SK-N-SH (cell line): Measurements from ENCODE around the gene ALAS1. TPM values are rescaled to one million over a fixed set of nuclear protein-coding genes. Genes with fewer than 3 reads are reported as not detected.

ENCODE experiments used
- CTCF ChIA-PET: fragments of 300-600, 350-600 bp; formaldehyde crosslinking; extraction: SDS; loops from one replicate; lab custom pipeline; 2021; lab: Yijun Ruan, JAX
- POLR2A ChIA-PET: fragments of 350-600 bp; sonication (Branson Sonifier 250); formaldehyde crosslinking; extraction: SDS; loops from one replicate; lab custom pipeline; 2020; ENCODE audit warnings: antibody characterized with exemption, inconsistent platforms; lab: Yijun Ruan, JAX
- DNase-seq: peaks from one replicate; pipeline ENCODE4 v3.0.0; 2012
- H2AFZ ChIP-seq: fragments of 200-600 bp; sonication (generic); 2 replicates; pipeline ENCODE4 v1.8.1; 2016; ENCODE audit warnings: antibody characterized with exemption, mild to moderate bottlenecking, low read depth
- H3F3A ChIP-seq: fragments of 200-600 bp; sonication (generic); replicated peaks from 2 replicates; pipeline ENCODE3; 2016; ENCODE audit warnings: antibody characterized with exemption, mild to moderate bottlenecking; ENCODE audit not compliant: insufficient read depth
- H3K27ac ChIP-seq, 2 experiments: fragments of 200-500 bp in 1 of 2; fragments of 200-600 bp in 1 of 2; sonication (Bioruptor generic) in 1 of 2; sonication (generic), shearing (Covaris generic) in 1 of 2; 2 replicates each; pipeline versions ENCODE4 v1.5.1 to v1.6.1; 2014 to 2016; ENCODE audit warnings: low read depth in 2 of 2, inconsistent platforms in 1 of 2, low read length in 1 of 2, mild to moderate bottlenecking in 1 of 2, mixed read lengths in 1 of 2
- H3K27me3 ChIP-seq: fragments of 200-600 bp; sonication (generic), shearing (Covaris generic); 2 replicates; pipeline ENCODE4 v1.6.1; 2016; ENCODE audit warnings: mixed run types; ENCODE audit not compliant: insufficient read depth
- H3K36me3 ChIP-seq, 2 experiments: fragments of 200-500 bp in 1 of 2; fragments of 200-600 bp in 1 of 2; sonication (Bioruptor generic) in 1 of 2; sonication (generic) in 1 of 2; replicated peaks in 1 of 2; 2 replicates each; pipeline versions ENCODE3 to v1.5.1; 2014 to 2016; ENCODE audit warnings: low read length in 1 of 2, mild to moderate bottlenecking in 1 of 2; ENCODE audit not compliant: insufficient read depth in 2 of 2, control insufficient read depth in 1 of 2
- H3K4me1 ChIP-seq, 2 experiments: fragments of 200-500 bp in 1 of 2; fragments of 200-600 bp in 1 of 2; sonication (Bioruptor generic) in 1 of 2; sonication (generic), shearing (Covaris generic) in 1 of 2; 2 replicates each; pipeline versions ENCODE4 v1.5.1 to v1.6.1; 2014 to 2016; ENCODE audit warnings: low read depth in 1 of 2, low read length in 1 of 2, mixed run types in 1 of 2; ENCODE audit not compliant: insufficient read depth in 2 of 2, control insufficient read depth in 1 of 2
- H3K4me2 ChIP-seq: fragments of 200-600 bp; sonication (generic), shearing (Covaris generic); 2 replicates; pipeline ENCODE4 v1.6.1; 2017; ENCODE audit warnings: mixed run types
- H3K4me3 ChIP-seq, 2 experiments: fragments of 200-500 bp in 1 of 2; fragments of 200-600 bp in 1 of 2; sonication (Bioruptor generic) in 1 of 2; sonication (generic), shearing (Covaris generic) in 1 of 2; 2 replicates each; pipeline versions ENCODE4 v1.5.1 to v1.8.1; 2014 to 2016; ENCODE audit warnings: low read depth in 2 of 2, inconsistent platforms in 1 of 2, low read length in 1 of 2, mild to moderate bottlenecking in 1 of 2, mixed read lengths in 1 of 2, moderate library complexity in 1 of 2
- H3K79me2 ChIP-seq: fragments of 200-600 bp; sonication (generic); 2 replicates; pipeline ENCODE4 v1.8.1; 2017; ENCODE audit warnings: mild to moderate bottlenecking; ENCODE audit not compliant: insufficient read depth
- H3K9ac ChIP-seq: fragments of 200-600 bp; sonication (generic); 2 replicates; pipeline ENCODE4 v1.6.1; 2017; ENCODE audit warnings: mixed run types
- H3K9me2 ChIP-seq: fragments of 200-600 bp; sonication (generic); 2 replicates; pipeline ENCODE4 v1.6.1; 2017; ENCODE audit warnings: mixed run types
- H3K9me3 ChIP-seq: fragments of 200-600 bp; sonication (generic); 2 replicates; pipeline ENCODE4 v1.6.1; 2017; ENCODE audit warnings: mixed run types, mild to moderate bottlenecking, moderate library complexity
- H4K20me1 ChIP-seq: fragments of 200-600 bp; sonication (generic); 2 replicates; pipeline ENCODE4 v1.6.1; 2017; ENCODE audit warnings: mild to moderate bottlenecking, mixed run types; ENCODE audit not compliant: insufficient read depth
- CHD2 ChIP-seq: fragments of 150-350 bp; IDR thresholded peaks from 2 replicates; pipeline ENCODE4 v1.6.1; 2018; ENCODE audit warnings: low read length; ENCODE audit not compliant: partially characterized antibody
- EP300 ChIP-seq, 2 experiments: IDR thresholded peaks; 2 replicates each; pipeline versions ENCODE4 v1.4.0 to v1.6.1; 2012; ENCODE audit warnings: borderline replicate concordance in 1 of 2, low read depth in 1 of 2, low read length in 1 of 2
- FOXJ3 ChIP-seq: sonication (generic); formaldehyde crosslinking; IDR thresholded peaks from 2 replicates; pipeline ENCODE4 v1.5.1; 2020; ENCODE audit warnings: mild to moderate bottlenecking, missing genetic modification reagents
- FOXM1 ChIP-seq: IDR thresholded peaks from 2 replicates; pipeline ENCODE4 v1.4.0; 2012; ENCODE audit warnings: low read depth, mild to moderate bottlenecking
- GABPA ChIP-seq: IDR thresholded peaks from 2 replicates; pipeline ENCODE4 v1.4.0; 2012; ENCODE audit warnings: low read depth, mild to moderate bottlenecking
- MXI1 ChIP-seq: IDR thresholded peaks from 2 replicates; pipeline ENCODE4 v1.6.1; 2012; ENCODE audit warnings: mild to moderate bottlenecking, low read depth, low read length, improper control_type of control experiment
- NFIC ChIP-seq: IDR thresholded peaks from 2 replicates; pipeline ENCODE4 v1.4.0; 2012; ENCODE audit warnings: borderline replicate concordance
- NRF1 ChIP-seq: IDR thresholded peaks from 2 replicates; pipeline ENCODE4 v1.6.1; 2012; ENCODE audit warnings: low read depth, mild to moderate bottlenecking, low read length
- POLR2AphosphoS5 ChIP-seq: IDR thresholded peaks from 2 replicates; pipeline ENCODE4 v1.6.1; 2012; ENCODE audit warnings: low read depth, low read length
- RAD21 ChIP-seq: IDR thresholded peaks from 2 replicates; pipeline ENCODE4 v1.6.1; 2012; ENCODE audit warnings: mild to moderate bottlenecking, low read length
- REST ChIP-seq: IDR thresholded peaks from 2 replicates; pipeline ENCODE4 v1.6.1; 2012; ENCODE audit warnings: mild to moderate bottlenecking, low read depth, low read length, moderate library complexity
- RFX5 ChIP-seq: IDR thresholded peaks from 2 replicates; pipeline ENCODE4 v1.6.1; 2012; ENCODE audit warnings: mild to moderate bottlenecking, improper control_type of control experiment, low read length
- RXRA ChIP-seq: IDR thresholded peaks from 2 replicates; pipeline ENCODE4 v1.4.0; 2012; ENCODE audit warnings: low read depth, mild to moderate bottlenecking, borderline replicate concordance
- TEAD4 ChIP-seq: IDR thresholded peaks from 2 replicates; pipeline ENCODE4 v1.4.0; 2012; ENCODE audit warnings: mild to moderate bottlenecking, borderline replicate concordance; ENCODE audit not compliant: insufficient read depth
- USF1 ChIP-seq: IDR thresholded peaks from 2 replicates; pipeline ENCODE4 v1.4.0; 2012; ENCODE audit warnings: low read depth, borderline replicate concordance
- ZBTB33 ChIP-seq: IDR thresholded peaks from 2 replicates; pipeline ENCODE4 v1.4.0; 2012; ENCODE audit warnings: low read depth, borderline replicate concordance
- WGBS: methylation state at CpG from one replicate; pipeline ENCODE4 v1.1.6; 2017; ENCODE audit warnings: low lambda C conversion rate; 5-methylcytosine and 5-hydroxymethylcytosine counted together
- polyA plus RNA-seq, 3 experiments: library from polyadenylated mRNA; depleted of rRNA; stranded (reverse); fragments of >200 nt; gene quantifications; 2 replicates each; pipeline ENCODE4 v1.2.3, GENCODE V29; 2012

Gene ALAS1
- polyA plus RNA-seq, 1 of the 3 experiments (the other 2 are of a cell fraction): 47.9 TPM

GRCh38 chr3:52216585-52217408 is 18.8 kb downstream of the ALAS1 start (continued):
- TF ChIP-seq ZBTB33 (peak; percentile 67; the same call in 1 of the 2 replicates), TEAD4 (peak; percentile 87), NRF1 (no peak), MXI1 (no peak), EP300 (IDR thresholded peaks at IDR 0.05; ENCODE audit: borderline replicate concordance in 1 of 2, low read depth in 1 of 2, low read length in 1 of 2) (peak; percentile 30 to 93; a peak in 3 of 4 replicates), GABPA (peak; percentile 23; the same call in 1 of the 2 replicates), RFX5 (no peak), RXRA (peak; percentile 60; the same call in 1 of the 2 replicates), REST (peak; percentile 65; the same call in 1 of the 2 replicates), FOXJ3 (CRISPR knock-in tag) (no peak), NFIC (peak; percentile 99)

- Histone ChIP-seq H3K79me2 (no peaks in the 10 kb centered on the region), H4K20me1 (no peaks in the 10 kb centered on the region), H2AFZ (no peak overlapping the region; the same call in 1 of the 2 replicates), H3K4me3 (peak overlapping the region in 1 of 2 experiments; percentile 12; a peak in 1 of 4 replicates), H3K4me2 (peak overlapping the region; percentile 61), H3K27ac (peak overlapping the region; percentile 2 to 84), H3K27me3 (no peaks in the 10 kb centered on the region), H3F3A (peaks cover 15% of the 10 kb centered on the region), H3K9me2 (no peaks in the 10 kb centered on the region), H3K9ac (peak overlapping the region; percentile 45; the same call in 1 of the 2 replicates), H3K9me3 (no peaks in the 10 kb centered on the region), H3K4me1 (peaks cover 12 to 19% of the 10 kb centered on the region in 2 experiments; a peak in 3 of 4 replicates), H3K36me3 (peaks cover 21 to 29% of the 10 kb centered on the region in 2 experiments)
- ChIA-PET POLR2A (interaction anchor here (0.7 to 1.1 kb wide), 2 partner anchors 81 to 187 kb away, joined by 3 read pairs; no protein-coding TSS in a partner anchor), CTCF (interaction anchor here (1.0 to 16.1 kb wide), 6 partner anchors 7 to 229 kb away, joined by 5 to 257 read pairs (median 8); partner anchors contain the start of gene TWF2)
- 81% methylated on average over 9 of the region's 10 CpGs for WGBS
- TF ChIP-seq CHD2 (no peak), RAD21 (no peak), USF1 (no peak), FOXM1 (no peak), GABPA (peak; percentile 1; the same call in 1 of the 2 replicates), MXI1 (no peak), POLR2AphosphoS5 (no peak)
- no peak for DNase-seq
These were observed 19.4 kb downstream of the ALAS1 start for GRCh38 chr3:52217409-52217805.
